ENCODE measurements around the gene AGPAT4.
"Not testable (repeated sequence)": the region's sequence is repeated elsewhere in the genome, so short reads cannot be mapped to it uniquely, and the experiment has no call there.

AGPAT4 gene

DNA sequence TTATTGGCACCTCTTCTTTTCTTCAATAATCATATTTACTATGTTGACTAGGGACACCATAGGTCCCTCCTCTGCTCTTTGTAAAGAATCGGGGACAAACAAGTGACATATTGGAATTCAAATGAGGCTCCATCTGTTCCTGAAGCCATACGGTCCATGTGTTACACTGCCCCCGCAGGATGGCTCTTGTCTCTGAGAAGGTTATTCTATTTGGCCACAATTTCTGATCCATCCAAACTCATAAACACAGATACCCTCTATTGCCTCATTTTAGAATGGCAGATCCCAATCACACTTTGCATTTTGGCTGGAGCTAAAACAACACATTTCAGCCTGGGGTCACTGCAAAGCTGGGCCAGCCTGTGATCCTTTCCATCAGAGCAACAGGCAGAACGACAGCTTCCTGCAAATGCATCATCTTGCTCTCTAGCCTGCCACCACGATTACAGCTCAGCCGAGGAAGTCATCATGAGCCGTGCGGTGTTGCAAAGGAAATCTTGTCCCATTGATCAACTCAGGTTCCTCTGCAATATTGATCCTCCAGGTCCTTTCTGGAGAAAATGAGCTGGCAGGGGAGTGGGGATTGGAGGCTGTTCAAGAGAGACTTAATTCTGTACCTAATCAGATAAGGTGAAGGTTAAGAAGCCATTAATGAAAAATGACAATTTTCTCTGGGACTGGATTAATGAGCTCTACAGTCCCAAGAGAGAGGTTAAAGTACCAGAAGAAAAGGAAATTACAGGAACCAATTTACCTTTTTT, 73.1 kb downstream of the AGPAT4 start:
- peak; percentile 20 for DNase-seq (ENCODE audit: low spot score)

DNA sequence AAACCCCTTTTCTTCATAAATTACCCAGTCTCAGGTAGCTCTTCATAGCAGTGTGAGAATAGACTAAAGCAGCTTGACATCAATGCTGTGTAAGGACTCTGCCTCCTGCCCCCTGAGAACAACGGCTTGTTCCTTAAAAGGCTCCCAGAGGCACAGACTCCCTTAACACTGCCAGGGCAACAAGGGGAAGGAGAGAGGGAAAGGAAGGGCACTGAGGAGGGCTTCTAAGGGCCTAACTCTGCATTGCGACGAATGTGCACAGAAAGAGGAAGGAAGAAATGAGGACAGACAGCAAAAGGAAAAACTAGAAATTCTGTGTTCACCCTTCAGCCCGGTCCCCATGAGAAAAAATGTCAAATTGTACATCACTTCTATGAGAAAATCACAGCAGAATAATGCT, 74.0 kb downstream of the AGPAT4 start:
- no peak for DNase-seq (ENCODE audit: low spot score)

DNA sequence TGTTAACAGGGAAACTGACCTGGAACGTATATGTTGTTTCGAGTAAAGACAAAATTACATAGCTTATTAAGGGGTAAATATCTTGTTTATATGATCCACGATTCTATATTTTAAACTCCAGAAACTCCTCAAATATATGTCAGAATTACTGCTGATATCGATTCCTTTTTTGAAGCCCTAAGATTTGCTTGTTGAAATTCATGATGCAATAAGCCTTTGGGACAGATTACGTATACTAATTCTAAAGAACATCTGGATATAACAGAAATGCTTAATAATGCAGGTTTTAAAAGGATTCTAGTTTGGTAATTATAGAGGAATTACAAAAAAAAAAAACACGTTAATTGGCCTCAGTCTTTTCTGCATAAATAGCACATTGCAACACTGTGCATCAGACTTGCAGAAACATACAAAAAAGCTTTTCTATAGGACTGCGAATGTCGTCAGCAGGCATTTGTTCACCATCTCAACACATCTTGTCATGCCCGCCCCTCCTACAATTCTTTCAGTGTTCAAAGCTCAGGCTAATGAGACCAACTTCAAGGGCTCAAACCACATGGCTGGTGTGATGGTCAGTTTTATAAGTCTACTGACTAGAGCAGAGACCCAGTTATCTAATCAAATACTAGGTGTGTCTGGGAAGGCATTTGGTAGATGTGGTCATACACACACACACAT, 74.9 kb downstream of the AGPAT4 start:
- DNase-seq (ENCODE audit: low spot score) = no peak

- DNase-seq (ENCODE audit: low spot score) = no peak
Observed at GRCh38 chr6:161198176-161198575, 75.7 kb downstream of the AGPAT4 start.

DNA sequence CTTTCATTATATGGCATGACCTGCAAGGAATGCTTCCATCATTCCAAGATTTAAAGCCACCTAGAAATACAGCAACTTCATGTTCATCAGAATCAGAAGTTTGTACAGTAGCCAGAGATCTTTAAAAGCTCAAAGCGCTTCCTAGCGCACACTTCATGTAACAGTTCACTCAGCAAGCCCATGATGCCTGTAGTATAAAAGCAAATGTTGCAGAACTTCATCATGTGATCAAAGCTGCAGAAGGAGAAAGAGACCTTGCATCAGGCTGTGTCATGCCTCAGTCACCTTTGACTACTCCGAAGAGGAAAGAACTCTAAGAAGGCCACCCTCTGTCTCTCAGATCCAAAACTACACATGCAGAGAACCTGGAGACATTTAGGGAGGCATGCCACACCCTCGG, 78.5 kb downstream of the AGPAT4 start:
- no peak for DNase-seq (ENCODE audit: low spot score)

- no peak for DNase-seq (ENCODE audit: low spot score)
Observed at GRCh38 chr6:161194374-161194773, 79.5 kb downstream of the AGPAT4 start.

DNA sequence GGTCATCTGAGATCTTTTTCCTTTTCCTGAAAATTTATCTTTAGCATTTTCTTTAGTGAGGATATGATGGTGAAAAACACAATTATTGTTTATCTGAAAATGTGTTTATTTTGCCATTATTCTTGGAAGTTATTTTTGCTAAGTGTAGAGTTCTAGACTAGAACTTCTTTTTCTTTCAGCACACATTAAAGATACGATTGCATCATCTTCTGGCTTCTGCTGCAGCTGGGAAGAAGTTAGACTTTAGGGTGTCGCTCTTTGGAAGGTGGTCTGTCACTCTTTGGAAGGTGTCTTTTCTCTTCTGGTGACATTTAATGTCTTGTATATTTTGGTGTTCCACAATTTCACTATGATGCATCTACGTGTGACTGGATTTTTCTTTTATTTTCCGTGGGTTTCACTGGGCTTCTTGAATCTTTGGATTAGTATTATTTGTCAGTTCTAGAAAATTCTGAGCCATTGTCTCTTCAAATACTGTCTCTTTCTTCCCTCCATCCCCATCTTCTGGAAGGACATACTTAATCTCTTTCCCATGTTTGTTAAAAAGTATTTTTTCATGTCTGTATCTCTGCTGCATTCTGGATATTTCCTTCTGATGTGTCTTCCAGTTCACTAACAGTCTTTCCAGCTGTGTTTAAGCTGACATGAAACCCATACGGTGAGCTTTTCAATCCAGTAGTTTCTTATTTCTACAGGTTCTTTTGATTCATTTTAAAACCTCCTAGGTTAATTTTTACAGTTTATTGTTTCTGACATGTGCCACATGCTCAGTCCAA, 81.0 kb downstream of the AGPAT4 start:
- no peak for DNase-seq (ENCODE audit: low spot score)

DNA sequence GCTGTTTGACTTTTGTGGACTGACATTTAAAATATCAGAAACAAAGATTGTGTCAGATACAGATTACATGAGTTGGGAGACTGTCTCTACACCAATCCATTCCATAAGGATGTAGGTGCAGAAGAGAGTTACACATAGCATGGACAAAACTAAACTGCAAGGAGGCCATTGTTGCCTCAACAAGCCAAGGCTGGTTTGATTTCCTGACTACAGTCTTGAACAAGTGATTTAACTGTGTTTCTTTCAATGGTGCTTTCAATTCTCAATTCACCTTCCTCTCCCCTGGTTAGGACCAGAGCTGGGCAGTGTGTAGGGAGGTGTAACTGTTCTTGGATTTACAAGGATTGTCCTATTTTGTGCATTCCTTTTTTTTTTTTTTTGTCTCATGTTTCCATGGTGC, 82.2 kb downstream of the AGPAT4 start:
- DNase-seq (ENCODE audit: low spot score) = no peak

DNA sequence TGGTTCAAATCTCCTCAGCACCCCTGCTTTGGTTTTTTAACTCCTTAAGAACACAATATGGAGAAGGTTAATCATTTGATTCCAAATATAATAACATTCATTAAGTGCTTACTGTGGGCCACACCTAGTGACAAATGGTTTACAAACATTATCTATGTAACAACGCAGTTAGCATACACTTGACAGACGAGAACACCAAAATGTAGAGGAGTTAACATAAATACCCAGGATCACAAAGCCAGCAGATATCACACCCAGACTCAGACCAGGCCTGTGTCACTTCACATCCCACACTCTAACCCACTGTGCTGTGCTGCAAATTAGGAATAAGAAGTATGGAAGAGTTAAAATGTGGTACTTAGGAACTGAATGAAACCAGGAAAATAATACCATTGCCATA, 82.9 kb downstream of the AGPAT4 start:
- no peak for DNase-seq (ENCODE audit: low spot score)

GRCh38 chr6:161189891-161190290, 84.0 kb downstream of the AGPAT4 start:
- DNase-seq (ENCODE audit: low spot score) = no peak

DNA sequence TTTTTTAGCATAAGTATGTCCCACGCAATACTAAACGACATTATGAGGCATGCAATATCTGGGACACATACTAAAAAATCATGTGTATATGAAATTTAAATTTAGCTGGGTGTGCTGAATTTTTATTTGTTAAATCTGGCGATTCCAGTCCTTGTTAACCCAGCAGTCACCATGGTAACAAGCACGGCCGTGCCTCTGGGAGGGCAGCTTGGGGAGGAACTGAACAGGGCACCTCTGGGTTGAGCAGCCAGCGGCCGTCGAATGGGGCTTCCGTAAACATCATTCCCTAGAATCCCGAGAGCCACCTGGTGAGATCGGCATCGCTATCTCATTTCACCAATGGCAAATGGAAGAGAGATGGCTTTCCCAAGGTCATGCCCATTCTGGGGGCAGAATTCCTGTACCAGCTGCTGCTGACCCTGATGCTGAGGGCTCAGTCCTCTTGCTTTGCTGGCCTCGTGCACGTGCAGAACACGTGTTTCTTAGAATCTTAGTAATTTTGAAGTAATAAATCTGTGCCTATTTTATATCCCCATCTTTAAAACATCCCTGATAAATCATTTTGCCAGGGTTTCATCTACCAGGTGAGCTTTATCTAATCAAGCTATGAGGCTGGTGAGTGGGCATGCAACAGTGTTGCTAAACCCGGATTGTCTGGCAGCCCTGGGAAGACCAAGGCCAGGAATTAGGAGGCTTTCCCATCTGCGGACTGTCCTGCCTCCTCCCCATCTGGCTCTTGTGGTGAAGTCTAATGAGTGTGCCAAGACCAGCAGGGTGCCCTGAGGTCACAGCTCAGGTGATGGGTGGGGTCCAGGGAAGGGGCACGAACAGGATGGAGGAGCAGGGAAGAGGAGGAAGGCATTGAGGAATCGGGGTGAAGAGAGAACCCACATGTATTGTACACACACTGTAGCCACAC, 85.1 kb downstream of the AGPAT4 start:
- no peak for DNase-seq (ENCODE audit: low spot score)

DNA sequence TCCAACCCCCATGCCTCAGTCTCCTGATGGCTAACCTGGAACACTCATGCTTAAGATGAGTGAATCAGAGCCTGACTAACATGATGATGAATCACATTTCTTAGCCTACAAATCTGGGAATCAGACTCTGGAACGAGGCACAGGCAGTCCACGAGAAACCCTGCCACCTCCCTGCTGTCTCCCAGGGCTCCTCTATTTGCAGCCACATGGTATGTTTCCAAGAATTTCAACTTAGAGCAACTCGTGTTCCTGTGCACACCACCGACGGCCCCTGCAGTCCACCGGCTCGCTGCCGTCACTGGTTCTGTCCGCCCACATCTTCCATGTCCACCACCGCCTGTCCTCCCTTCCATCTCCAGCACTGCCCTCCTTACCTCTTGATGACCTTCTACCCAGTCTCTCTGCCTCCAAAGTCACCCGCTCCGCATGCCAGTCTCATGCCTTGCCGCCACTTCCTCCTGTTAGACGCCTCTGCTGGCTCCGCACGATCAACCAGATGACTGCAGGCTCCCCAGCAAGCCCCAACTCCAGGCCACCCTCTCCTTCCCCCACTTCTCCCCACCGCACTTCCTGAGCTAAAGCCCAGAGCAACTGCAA, 87.6 kb downstream of the AGPAT4 start:
- no peak for DNase-seq (ENCODE audit: low spot score)

DNA sequence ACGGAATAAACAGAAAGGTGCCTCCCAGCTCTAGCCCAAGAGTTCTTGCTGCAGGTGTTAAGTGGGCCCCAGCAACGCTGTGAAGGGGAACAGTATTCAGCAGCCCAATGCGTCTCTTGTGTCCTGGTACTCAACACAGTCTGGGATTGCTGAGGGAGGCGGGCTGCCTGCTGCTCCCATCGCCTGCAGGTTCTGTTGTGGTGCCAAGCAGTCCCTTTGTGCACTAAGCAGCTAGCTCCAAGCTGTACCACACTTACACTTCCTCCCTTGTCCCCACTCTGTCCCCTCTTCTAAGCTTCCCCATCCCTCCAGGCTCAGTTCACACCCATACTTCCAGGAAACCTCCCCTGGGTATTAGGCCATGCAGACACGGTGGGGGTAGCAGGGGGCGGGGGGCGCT, 92.7 kb downstream of the AGPAT4 start:
- DNase-seq (ENCODE audit: low spot score) = no peak

DNA sequence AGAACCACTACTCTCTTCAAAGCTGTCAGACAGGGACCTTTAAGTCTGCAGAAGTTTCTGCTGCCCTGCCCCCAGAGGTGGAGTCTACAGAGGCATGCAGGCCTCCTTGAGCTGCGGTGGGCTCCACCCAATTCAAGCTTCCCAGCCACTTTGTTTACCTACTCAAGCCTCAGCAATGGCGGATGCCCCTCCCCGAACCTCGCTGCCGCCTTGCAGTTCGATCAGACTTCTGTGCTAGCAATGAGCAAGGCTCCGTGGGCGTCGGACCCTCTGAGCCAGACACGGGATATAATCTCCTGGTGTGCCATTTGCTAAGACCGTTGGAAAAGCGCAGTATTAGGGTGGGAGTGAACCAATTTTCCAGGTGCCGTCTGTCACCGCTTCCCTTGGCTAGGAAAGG, 95.7 kb downstream of the AGPAT4 start:
- not testable (repeated sequence) for DNase-seq (ENCODE audit: low spot score)

DNA sequence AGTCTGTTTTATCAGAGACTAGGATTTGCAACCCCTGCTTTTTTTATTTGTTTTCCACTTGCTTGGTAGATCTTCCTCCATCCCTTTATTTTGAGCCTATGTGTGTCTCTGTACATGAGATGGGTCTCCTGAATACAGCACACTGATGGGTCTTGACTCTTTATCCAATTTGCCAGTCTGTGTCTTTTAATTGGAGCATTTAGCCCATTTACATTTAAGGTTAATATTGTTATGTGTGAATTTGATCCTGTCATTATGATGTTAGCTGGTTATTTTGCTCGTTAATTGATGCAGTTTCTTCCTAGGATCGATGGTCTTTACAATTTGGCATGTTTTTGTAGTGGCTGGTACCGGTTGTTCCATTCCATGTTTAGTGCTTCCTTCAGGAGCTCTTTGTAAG, 97.4 kb downstream of the AGPAT4 start:
- not testable (repeated sequence) for DNase-seq (ENCODE audit: low spot score)

DNA sequence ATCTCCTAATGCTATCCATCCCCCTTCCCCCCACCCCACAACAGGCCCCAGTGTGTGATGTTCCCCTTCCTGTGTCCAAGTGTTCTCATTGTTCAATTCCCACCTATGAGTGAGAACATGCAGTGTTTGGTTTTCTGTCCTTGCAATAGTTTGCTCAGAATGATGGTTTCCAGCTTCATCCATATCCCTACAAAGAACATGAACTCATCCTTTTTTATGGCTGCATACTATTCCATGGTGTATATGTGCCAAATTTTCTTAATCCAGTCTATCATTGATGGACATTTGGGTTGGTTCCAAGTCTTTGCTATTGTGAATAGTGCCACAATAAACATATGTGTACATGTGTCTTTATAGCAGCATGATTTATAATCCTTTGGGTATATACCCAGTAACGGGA, 101.1 kb downstream of the AGPAT4 start:
- not testable (repeated sequence) for DNase-seq (ENCODE audit: low spot score)

- DNase-seq (ENCODE audit: low spot score) = no peak
Observed at GRCh38 chr6:161171207-161171606, 102.7 kb downstream of the AGPAT4 start.

DNA sequence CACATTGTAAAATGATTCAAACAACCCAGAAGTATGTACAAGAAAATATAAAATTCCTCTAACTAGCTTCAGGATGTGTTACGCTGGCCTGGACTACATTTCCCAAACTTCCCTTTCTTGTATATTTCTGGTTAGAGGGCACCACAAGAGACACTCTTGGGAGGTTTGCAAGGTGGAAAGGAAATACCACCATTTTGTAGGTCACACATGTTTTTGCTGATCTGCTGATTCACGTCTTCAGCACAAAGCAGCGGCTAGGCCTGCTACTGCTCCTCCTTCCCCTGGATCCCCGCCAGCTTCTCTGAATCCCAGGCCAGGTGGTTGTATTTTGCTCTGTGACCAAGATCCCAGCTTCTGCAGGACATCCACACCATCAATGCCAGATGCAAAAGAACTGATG, 104.2 kb downstream of the AGPAT4 start:
- DNase-seq (ENCODE audit: low spot score) = no peak

GRCh38 chr6:161169035-161169434, 104.8 kb downstream of the AGPAT4 start:
- DNase-seq (ENCODE audit: low spot score) = no peak

DNA sequence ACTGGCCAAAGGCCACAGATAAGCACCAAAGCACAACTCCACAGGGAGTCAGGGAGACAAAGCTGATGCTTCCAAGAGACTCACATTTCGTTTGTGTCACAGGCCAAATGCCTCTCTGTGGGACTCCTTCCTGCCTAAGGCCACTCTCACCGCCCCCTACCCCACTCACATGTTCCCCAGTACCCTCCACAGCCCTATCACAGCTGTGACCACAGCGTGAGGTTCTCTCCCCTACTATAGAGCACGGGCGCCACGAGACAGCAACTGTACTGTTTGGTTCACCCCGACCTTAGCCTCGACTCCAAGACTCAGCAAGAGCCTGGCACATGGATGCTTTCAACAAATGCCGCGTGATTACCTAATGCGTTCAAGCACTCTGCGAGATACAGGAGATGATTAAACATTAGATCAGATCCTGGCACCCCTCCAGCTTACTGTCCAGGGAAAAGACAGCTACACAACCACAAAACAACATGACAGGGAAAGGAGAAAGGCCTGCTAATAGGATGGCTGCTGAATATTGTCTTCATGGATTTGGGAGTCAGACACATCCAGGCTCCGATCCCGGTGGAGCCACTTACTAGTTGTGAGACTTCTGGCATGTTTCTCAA, 105.5 kb downstream of the AGPAT4 start:
- peak; percentile 42 for DNase-seq (ENCODE audit: low spot score)

DNA sequence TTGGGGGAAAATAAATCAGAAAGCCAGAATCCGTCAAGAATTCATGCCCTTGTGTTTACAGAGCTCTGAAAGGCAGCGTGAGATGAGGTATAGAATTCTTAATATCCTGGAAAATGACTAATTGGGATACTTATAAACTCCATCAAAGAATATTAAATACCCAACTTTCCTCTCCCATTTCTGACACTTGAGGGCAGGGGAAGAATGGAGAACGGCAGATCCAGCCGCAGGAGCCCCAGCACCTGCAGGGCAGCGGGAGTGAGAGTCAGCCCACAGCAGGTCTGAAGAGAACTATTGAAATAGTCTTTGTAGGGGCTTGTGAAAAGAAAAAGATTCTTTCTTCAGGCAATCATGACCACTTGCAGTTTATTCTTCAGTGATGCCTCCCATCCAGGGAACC, 107.2 kb downstream of the AGPAT4 start:
- no peak for DNase-seq (ENCODE audit: low spot score)

Data from iPS-NIHi11 (cell line).